ENCODE results near the gene STRN. TPM values are rescaled to one million over a fixed set of nuclear protein-coding genes. Genes with fewer than 3 reads are reported as not detected.

Gene STRN
- total RNA-seq, 1 experiment from 2014 or later, result 37.6 TPM

GRCh38 chr2:36960005-36960675, 6.2 kb downstream of the STRN start:
- ChIA-PET CTCF (no interaction called here), POLR2A (ENCODE audit: unreplicated experiment) (no interaction called here)
- H3K9me2 ChIP-seq (ENCODE audit: insufficient read depth), result peaks cover 4% of the 10 kb centered on the region; the same call in 1 of the 2 replicates

DNA sequence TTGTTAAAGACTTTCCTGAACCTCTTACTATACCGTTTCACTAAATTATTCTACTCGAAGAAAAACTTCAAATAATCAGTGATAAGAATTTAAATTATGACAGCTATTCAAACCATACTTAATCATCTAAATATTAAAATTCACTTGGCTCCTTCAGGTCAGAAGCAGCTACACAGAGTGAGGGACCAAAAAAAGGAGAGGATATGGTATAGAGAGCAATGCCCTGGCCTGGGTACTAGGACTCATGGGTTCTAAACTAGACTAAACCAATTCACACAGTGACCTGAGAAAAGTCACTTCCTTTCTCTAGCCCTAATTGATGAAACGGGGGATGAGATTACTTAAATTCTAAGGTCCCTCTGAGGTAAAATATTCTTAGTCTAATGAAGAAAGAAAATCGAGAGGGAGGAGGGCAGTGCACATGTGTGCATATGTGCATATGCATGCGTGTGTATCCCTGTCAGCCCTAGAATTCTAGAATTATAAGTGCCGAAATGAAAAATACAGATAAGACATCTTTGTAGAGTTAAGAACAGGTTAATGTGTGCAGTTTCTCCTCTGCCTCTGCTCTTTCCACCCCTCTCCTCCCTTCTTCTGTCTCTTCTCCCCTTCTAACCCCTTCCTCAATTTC, 11.2 kb downstream of the STRN start:
- no peak overlapping the region for H2AFZ ChIP-seq
- H3K79me2 ChIP-seq (ENCODE audit: low read depth), result peaks cover 84% of the 10 kb centered on the region
- CTCF ChIA-PET, result no interaction called here
- no peaks in the 10 kb centered on the region for H3K9me3 ChIP-seq (ENCODE audit: insufficient read depth, low read depth)
- H3K4me2 ChIP-seq, result no peak overlapping the region
- peaks cover 39% of the 10 kb centered on the region for H3K4me1 ChIP-seq (replicated peaks; ENCODE audit: insufficient read depth)
- H3K27me3 ChIP-seq (ENCODE audit: insufficient read depth, low read depth), result no peaks in the 10 kb centered on the region
- TF ChIP-seq, protein P1, sequence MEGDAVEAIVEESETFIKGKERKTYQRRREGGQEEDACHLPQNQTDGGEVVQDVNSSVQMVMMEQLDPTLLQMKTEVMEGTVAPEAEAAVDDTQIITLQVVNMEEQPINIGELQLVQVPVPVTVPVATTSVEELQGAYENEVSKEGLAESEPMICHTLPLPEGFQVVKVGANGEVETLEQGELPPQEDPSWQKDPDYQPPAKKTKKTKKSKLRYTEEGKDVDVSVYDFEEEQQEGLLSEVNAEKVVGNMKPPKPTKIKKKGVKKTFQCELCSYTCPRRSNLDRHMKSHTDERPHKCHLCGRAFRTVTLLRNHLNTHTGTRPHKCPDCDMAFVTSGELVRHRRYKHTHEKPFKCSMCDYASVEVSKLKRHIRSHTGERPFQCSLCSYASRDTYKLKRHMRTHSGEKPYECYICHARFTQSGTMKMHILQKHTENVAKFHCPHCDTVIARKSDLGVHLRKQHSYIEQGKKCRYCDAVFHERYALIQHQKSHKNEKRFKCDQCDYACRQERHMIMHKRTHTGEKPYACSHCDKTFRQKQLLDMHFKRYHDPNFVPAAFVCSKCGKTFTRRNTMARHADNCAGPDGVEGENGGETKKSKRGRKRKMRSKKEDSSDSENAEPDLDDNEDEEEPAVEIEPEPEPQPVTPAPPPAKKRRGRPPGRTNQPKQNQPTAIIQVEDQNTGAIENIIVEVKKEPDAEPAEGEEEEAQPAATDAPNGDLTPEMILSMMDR (conservative IDR thresholded peaks at IDR 0.05), result no peak
- no peak for TF ChIP-seq EZH2 (IDR thresholded peaks at IDR 0.05; ENCODE audit: low read depth)
- H3K27ac ChIP-seq, result no peak overlapping the region
- POLR2A ChIA-PET (ENCODE audit: unreplicated experiment), result interaction anchor here (0.6 kb wide), 1 partner anchor 20 kb away, joined by 6 read pairs; no protein-coding TSS in a partner anchor
- 0 out of 2 replicates have a peak, but pooled peaks cover 4% of the 10 kb centered on the region for H3K36me3 ChIP-seq (ENCODE audit: low read depth)
- peaks cover 4% of the 10 kb centered on the region; the same call in 1 of the 2 replicates for H3K9me2 ChIP-seq (ENCODE audit: insufficient read depth)
- H3K4me3 ChIP-seq, result no peak overlapping the region
- peaks cover 28% of the 10 kb centered on the region for H3F3A ChIP-seq (ENCODE audit: insufficient read depth, low read depth)
- intact Hi-C loops (cut with micrococcal nuclease; ENCODE audit: unreplicated experiment), result no loop called here
- no peak for DNase-seq
- no peaks in the 10 kb centered on the region for H4K20me1 ChIP-seq (ENCODE audit: insufficient read depth)
- no TSS peak for BruUV-seq (replicated peaks)

More at GRCh38 chr2:36960005-36960675, 6.2 kb downstream of the STRN start:
- no peak for TF ChIP-seq EZH2 (IDR thresholded peaks at IDR 0.05; ENCODE audit: low read depth)
- TF ChIP-seq, protein P1 (conservative IDR thresholded peaks at IDR 0.05), result no peak
- peaks cover 8% of the 10 kb centered on the region for H3F3A ChIP-seq (ENCODE audit: insufficient read depth, low read depth)
- H2AFZ ChIP-seq, result no peak overlapping the region
- H3K4me1 ChIP-seq (replicated peaks; ENCODE audit: insufficient read depth), result peaks cover 40% of the 10 kb centered on the region
- no TSS peak for BruUV-seq (replicated peaks)
- H3K27ac ChIP-seq, result no peak overlapping the region
- no peak overlapping the region for H3K4me3 ChIP-seq
- intact Hi-C loops (cut with micrococcal nuclease; ENCODE audit: unreplicated experiment), result no loop called here
- no peak overlapping the region for H3K4me2 ChIP-seq
- H3K9me3 ChIP-seq (ENCODE audit: insufficient read depth, low read depth), result no peaks in the 10 kb centered on the region
- 0 out of 2 replicates have a peak, but pooled peaks cover 4% of the 10 kb centered on the region for H3K36me3 ChIP-seq (ENCODE audit: low read depth)
- H3K79me2 ChIP-seq (ENCODE audit: low read depth), result peaks cover 90% of the 10 kb centered on the region
- no peaks in the 10 kb centered on the region for H3K27me3 ChIP-seq (ENCODE audit: insufficient read depth, low read depth)
- no peak for DNase-seq
- no peaks in the 10 kb centered on the region for H4K20me1 ChIP-seq (ENCODE audit: insufficient read depth)

DNA sequence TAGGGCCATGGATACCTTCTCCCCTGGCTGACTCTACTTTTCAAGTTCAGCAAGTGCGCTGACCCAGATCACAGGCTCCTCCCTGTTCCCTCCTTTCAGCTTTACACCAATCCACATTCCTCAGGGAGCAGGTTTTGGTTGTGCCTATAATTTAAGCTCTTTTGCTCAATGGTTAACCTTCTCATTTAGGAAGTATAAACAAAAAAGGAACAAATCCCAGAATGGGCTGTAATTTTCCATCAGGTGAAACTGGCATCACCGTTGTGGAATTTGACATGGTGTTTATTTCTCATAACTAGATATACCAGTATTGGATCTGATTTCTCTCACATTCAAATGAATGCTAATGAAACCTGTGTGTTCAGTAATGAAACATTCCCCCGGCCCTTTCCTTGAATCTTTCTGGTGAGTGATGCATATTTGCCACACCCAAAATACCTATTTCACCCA, 13.6 kb downstream of the STRN start:
- ChIA-PET POLR2A (ENCODE audit: unreplicated experiment) (interaction anchor here (0.5 to 0.9 kb wide), 3 partner anchors 18 to 245 kb away, joined by 3 to 5 read pairs (median 3); no protein-coding TSS in a partner anchor), CTCF (no interaction called here)
- BruUV-seq (replicated peaks), result no TSS peak
- H3K4me1 ChIP-seq (replicated peaks; ENCODE audit: insufficient read depth), result peaks cover 36% of the 10 kb centered on the region
- H3K36me3 ChIP-seq (ENCODE audit: low read depth), result no peaks in the 10 kb centered on the region
- peaks cover 4% of the 10 kb centered on the region; the same call in 1 of the 2 replicates for H3K9me2 ChIP-seq (ENCODE audit: insufficient read depth)
- H3K27ac ChIP-seq, result peak overlapping the region; percentile 88
- intact Hi-C loops (cut with micrococcal nuclease; ENCODE audit: unreplicated experiment), result loop anchor here (1.0 kb wide), 1 partner anchor 11 kb away; no protein-coding TSS in a partner anchor
- TF ChIP-seq, protein P1 (conservative IDR thresholded peaks at IDR 0.05), result no peak
- TF ChIP-seq EZH2 (IDR thresholded peaks at IDR 0.05; ENCODE audit: low read depth), result no peak
- no peaks in the 10 kb centered on the region for H3K9me3 ChIP-seq (ENCODE audit: insufficient read depth, low read depth)
- H3F3A ChIP-seq (ENCODE audit: insufficient read depth, low read depth), result peaks cover 28% of the 10 kb centered on the region
- peak; percentile 38 to 97 for DNase-seq
- H2AFZ ChIP-seq, result no peak overlapping the region
- peak overlapping the region; percentile 52 for H3K4me2 ChIP-seq
- H3K27me3 ChIP-seq (ENCODE audit: insufficient read depth, low read depth), result no peaks in the 10 kb centered on the region
- H3K4me3 ChIP-seq, result no peak overlapping the region
- H3K79me2 ChIP-seq (ENCODE audit: low read depth), result peaks cover 81% of the 10 kb centered on the region
- no peaks in the 10 kb centered on the region for H4K20me1 ChIP-seq (ENCODE audit: insufficient read depth)
